ENCODE measurements around the gene DCAF8L1.
"Not testable (repeated sequence)": the region's sequence is repeated elsewhere in the genome, so short reads cannot be mapped to it uniquely, and the experiment has no call there.

The DCAF8L1 gene

GRCh38 chrX:27981349-27981748 lies at the start of gene DCAF8L1:
DCAF8L1 (minus strand) TSS chrX:27981449; CDS start chrX:27981334, 115 bp downstream.
- no peak for DNase-seq (ENCODE audit: low read depth)

GRCh38 chrX:28022371-28022770 lies 41.1 kb upstream of the DCAF8L1 start:
- no peak for DNase-seq (ENCODE audit: low read depth)

GRCh38 chrX:28016823-28017222 lies 35.6 kb upstream of the DCAF8L1 start:
- DNase-seq (ENCODE audit: low read depth) = no peak

GRCh38 chrX:28015993-28016392 lies 34.7 kb upstream of the DCAF8L1 start:
- no peak for DNase-seq (ENCODE audit: low read depth)

- DNase-seq (ENCODE audit: low read depth) = no peak
These were observed 29.6 kb upstream of the DCAF8L1 start for GRCh38 chrX:28010875-28011274.

GRCh38 chrX:27998666-27999065 lies 17.4 kb upstream of the DCAF8L1 start:
- DNase-seq (ENCODE audit: low read depth) = no peak

- DNase-seq (ENCODE audit: low read depth) = no peak
These were observed 16.4 kb upstream of the DCAF8L1 start for GRCh38 chrX:27997622-27998021.

GRCh38 chrX:27996132-27996531 lies 14.9 kb upstream of the DCAF8L1 start:
- no peak for DNase-seq (ENCODE audit: low read depth)

GRCh38 chrX:27995611-27996010 lies 14.4 kb upstream of the DCAF8L1 start:
- DNase-seq (ENCODE audit: low read depth) = no peak

GRCh38 chrX:27987862-27988646 lies 6.8 kb upstream of the DCAF8L1 start:
- no peak for DNase-seq (ENCODE audit: low read depth)

- DNase-seq (ENCODE audit: low read depth) = not testable (repeated sequence)
These were observed 4.3 kb downstream of the DCAF8L1 start for GRCh38 chrX:27976934-27977333.

- no peak for DNase-seq (ENCODE audit: low read depth)
These were observed 5.0 kb downstream of the DCAF8L1 start for GRCh38 chrX:27976284-27976683.

- DNase-seq (ENCODE audit: low read depth) = no peak
These were observed 12.4 kb downstream of the DCAF8L1 start for GRCh38 chrX:27968878-27969277.

- no peak for DNase-seq (ENCODE audit: low read depth)
These were observed 12.9 kb downstream of the DCAF8L1 start for GRCh38 chrX:27968352-27968751.

GRCh38 chrX:27966955-27967354 lies 14.3 kb downstream of the DCAF8L1 start:
- no peak for DNase-seq (ENCODE audit: low read depth)

- no peak for DNase-seq (ENCODE audit: low read depth)
These were observed 14.8 kb downstream of the DCAF8L1 start for GRCh38 chrX:27966492-27966891.

GRCh38 chrX:27965348-27965747 lies 15.9 kb downstream of the DCAF8L1 start:
- DNase-seq (ENCODE audit: low read depth) = not testable (repeated sequence)

GRCh38 chrX:27964432-27964831 lies 16.8 kb downstream of the DCAF8L1 start:
- DNase-seq (ENCODE audit: low read depth) = no peak

- not testable (repeated sequence) for DNase-seq (ENCODE audit: low read depth)
These were observed 20.8 kb downstream of the DCAF8L1 start for GRCh38 chrX:27960410-27960809.

- no peak for DNase-seq (ENCODE audit: low read depth)
These were observed 28.1 kb downstream of the DCAF8L1 start for GRCh38 chrX:27953171-27953570.

- no peak for DNase-seq (ENCODE audit: low read depth)
These were observed 47.9 kb downstream of the DCAF8L1 start for GRCh38 chrX:27933361-27933760.

Data from stimulated activated CD4-positive, alpha-beta T cell treated with anti-CD3 and anti-CD28 coated beads, Interleukin-2, amount 100 ng/mL, for 4 hours (primary cell).